AG04450 (cell line): ENCODE measurements around the gene CCDC51. TPM values are rescaled to one million over a fixed set of nuclear protein-coding genes. Genes with fewer than 3 reads are reported as not detected.
"Not testable (repeated sequence)": the region's sequence is repeated elsewhere in the genome, so short reads cannot be mapped to it uniquely, and the experiment has no call there.

Experiments used
- CTCF ChIA-PET: fragments of 300-600, 350-600 bp; formaldehyde crosslinking; extraction: SDS; loops from one replicate; lab custom pipeline; 2022; ENCODE audit warnings: antibody characterized with exemption, inconsistent platforms; lab: Charles Lee
- POLR2A ChIA-PET: fragments of 350-600 bp; formaldehyde crosslinking; extraction: SDS; loops from one replicate; lab custom pipeline; 2021; ENCODE audit warnings: antibody characterized with exemption, inconsistent platforms; lab: Yijun Ruan, JAX
- DNase-seq: peaks from one replicate; pipeline ENCODE4 v3.0.0-alpha.2; 2011; ENCODE audit warnings: low read depth, low spot score
- H3K27ac ChIP-seq: one replicate; pipeline ENCODE4 v1.5.1; 2012; ENCODE audit warnings: low read depth, low read length, control low read depth
- H3K27me3 ChIP-seq: one replicate; pipeline ENCODE4 v1.6.0; 2012; ENCODE audit warnings: low read length; ENCODE audit not compliant: control insufficient read depth, insufficient read depth
- H3K4me3 ChIP-seq: 2 replicates; pipeline ENCODE4 v1.5.1; 2011; ENCODE audit warnings: mild to moderate bottlenecking, low read depth, low read length, control low read depth
- H3K9me3 ChIP-seq: 2 replicates; pipeline ENCODE4 v1.5.1; 2012; ENCODE audit warnings: low read length; ENCODE audit not compliant: control insufficient read depth, insufficient read depth
- CTCF ChIP-seq: IDR thresholded peaks from 2 replicates; pipeline ENCODE4 v1.5.1; 2011; ENCODE audit warnings: low read depth, low read length, control low read depth, inconsistent platforms
- polyA plus RNA-seq: library from polyadenylated mRNA; depleted of rRNA; stranded (reverse); fragments of >200 nt; gene quantifications from 2 replicates; pipeline ENCODE4 v1.2.3, GENCODE V29; 2011

Gene CCDC51
- polyA plus RNA-seq, 1 experiment = 9.5 TPM

- DNase-seq = no peak
- POLR2A ChIA-PET = no interaction called here
- H3K27me3 ChIP-seq = no peaks in the 10 kb centered on the region
- CTCF ChIA-PET = interaction anchor here (0.5 to 2.1 kb wide), 3 partner anchors 28 to 439 kb away, joined by 3 to 15 read pairs (median 3); no protein-coding TSS in a partner anchor
- no peak overlapping the region for H3K4me3 ChIP-seq
- no peaks in the 10 kb centered on the region for H3K9me3 ChIP-seq
- no peak overlapping the region for H3K27ac ChIP-seq
- no peak for TF ChIP-seq CTCF
Observed at GRCh38 chr3:48463703-48464102, 23.8 kb upstream of the CCDC51 start.

DNA sequence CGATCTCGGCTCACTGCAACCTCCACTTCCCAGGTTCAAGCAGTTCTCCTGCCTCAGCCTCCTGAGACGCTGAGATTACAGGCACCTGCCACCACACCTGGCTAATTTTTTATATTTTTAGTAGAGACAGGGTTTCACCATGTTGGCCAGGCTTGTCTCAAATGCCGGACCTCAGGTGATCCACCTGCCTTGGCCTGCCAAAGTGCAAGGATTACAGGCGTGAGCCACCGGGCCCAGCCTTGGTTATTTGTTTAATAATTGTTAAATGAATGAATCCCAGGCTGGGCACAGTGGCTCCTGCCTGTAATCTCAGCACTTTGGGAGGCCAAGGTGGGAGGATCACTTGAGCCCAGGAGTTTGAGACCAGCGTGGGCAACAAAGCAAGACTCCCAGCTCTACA lies 21.8 kb upstream of the CCDC51 start:
- DNase-seq, H3K27me3 ChIP-seq, CTCF ChIA-PET, H3K4me3 ChIP-seq, H3K9me3 ChIP-seq, H3K27ac ChIP-seq, POLR2A ChIA-PET: not testable (repeated sequence)

DNA sequence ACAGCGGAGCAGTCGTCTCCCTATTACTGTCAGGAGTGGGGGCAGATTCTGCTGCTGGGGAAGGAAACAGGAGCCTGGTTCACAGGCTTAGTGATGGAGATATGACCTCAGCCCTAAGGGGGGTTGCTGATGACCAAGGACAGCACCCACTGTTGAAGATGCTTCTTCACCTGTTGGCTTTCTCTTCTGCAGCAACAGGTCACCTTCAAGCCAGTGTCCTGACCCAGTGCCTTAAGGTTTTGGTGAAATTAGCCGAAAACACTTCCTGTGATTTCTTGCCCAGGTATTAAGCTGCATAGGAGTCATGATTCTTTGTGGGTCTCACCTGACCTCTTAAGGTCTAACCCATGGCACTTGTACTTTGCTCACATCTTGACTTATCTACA lies 20.6 kb upstream of the CCDC51 start:
- ChIA-PET POLR2A (no interaction called here), CTCF (interaction anchor here (1.1 kb wide), 1 partner anchor 24 kb away, joined by 3 read pairs; no protein-coding TSS in a partner anchor)
- Histone ChIP-seq H3K27ac (no peak overlapping the region), H3K9me3 (no peaks in the 10 kb centered on the region), H3K27me3 (no peaks in the 10 kb centered on the region), H3K4me3 (no peak overlapping the region)
- no peak for DNase-seq
- TF ChIP-seq CTCF = no peak

GRCh38 chr3:48459773-48460516 lies 20.0 kb upstream of the CCDC51 start:
- POLR2A ChIA-PET = interaction anchor here (0.5 to 0.6 kb wide), 2 partner anchors 91 to 261 kb away, joined by 3 to 5 read pairs; no protein-coding TSS in a partner anchor
- CTCF ChIA-PET = interaction anchor here (1.1 kb wide), 1 partner anchor 24 kb away, joined by 3 read pairs; no protein-coding TSS in a partner anchor

GRCh38 chr3:48459331-48459730 lies 19.4 kb upstream of the CCDC51 start:
- Histone ChIP-seq H3K9me3 (no peaks in the 10 kb centered on the region), H3K27ac (no peak overlapping the region), H3K27me3 (no peaks in the 10 kb centered on the region), H3K4me3 (no peak overlapping the region)
- POLR2A ChIA-PET = no interaction called here
- no peak for TF ChIP-seq CTCF
- CTCF ChIA-PET = interaction anchor here (1.0 to 3.1 kb wide), 2 partner anchors 24 to 90 kb away, joined by 3 to 23 read pairs; no protein-coding TSS in a partner anchor
- DNase-seq = no peak

More at GRCh38 chr3:48459773-48460516, 20.0 kb upstream of the CCDC51 start:
- Histone ChIP-seq H3K27ac (no peak overlapping the region), H3K27me3 (no peaks in the 10 kb centered on the region), H3K9me3 (no peaks in the 10 kb centered on the region), H3K4me3 (no peak overlapping the region)
- DNase-seq = no peak
- TF ChIP-seq CTCF = no peak
